ENCODE results near the gene INHBA. TPM values are rescaled to one million over a fixed set of nuclear protein-coding genes. Genes with fewer than 3 reads are reported as not detected.
A peak's percentile ranks its signal among the peaks of the same experiment; 100 is the strongest.

INHBA gene
- total RNA-seq, result 1 to 10 TPM; 1.1 to 1.2 TPM

- H3K27me3 Mint-ChIP-seq, result peaks cover 23 to 47% of the 10 kb centered on the region in 2 donors
- H3K27ac Mint-ChIP-seq, result peak within 1 kb of the TSS in 1 of 2 donors; percentile 48
- H3K9me3 Mint-ChIP-seq, result no peaks in the 10 kb centered on the region
- H3K4me1 Mint-ChIP-seq (ENCODE audit: low read depth in 2 of 2), result peaks cover 27 to 46% of the 10 kb centered on the region in 2 donors
- peak within 1 kb of the TSS; percentile 55 for H3K4me3 Mint-ChIP-seq
- H3K36me3 Mint-ChIP-seq, result no peaks in the 10 kb centered on the region
- no peak for DNase-seq (ENCODE audit: low spot score)
- ATAC-seq, result no peak
These were observed at the start of gene INHBA for GRCh38 chr7:41702635-41703371. INHBA (minus strand) TSS chr7:41703090; CDS start chr7:41700374, 2,716 bp downstream.

DNA sequence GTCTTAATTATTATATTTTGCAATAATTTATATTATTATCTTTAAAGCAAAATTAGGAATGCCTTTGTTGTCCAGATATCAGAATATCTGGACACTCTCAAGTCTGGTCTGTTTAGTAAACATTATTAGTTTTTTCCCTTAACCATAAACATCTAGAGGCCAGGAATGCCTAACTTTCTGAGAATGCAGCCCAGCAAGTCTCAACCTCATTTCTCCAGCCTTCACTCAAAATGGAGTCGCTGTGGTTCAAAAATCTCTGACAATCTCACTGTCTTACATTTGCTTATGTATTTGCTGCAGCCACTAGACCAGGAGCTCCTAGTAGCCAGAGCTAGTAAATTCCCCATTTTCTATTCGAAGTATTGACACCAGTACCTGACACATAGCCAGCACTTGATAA lies 49.7 kb upstream of the INHBA start:
- Mint-ChIP-seq H3K36me3 (peaks cover 8% of the 10 kb centered on the region), H3K27me3 (peaks cover 0 to 8% of the 10 kb centered on the region in 2 donors), H3K4me3 (no peak overlapping the region), H3K27ac (no peak overlapping the region), H3K9me3 (peaks cover 14% of the 10 kb centered on the region), H3K4me1 (ENCODE audit: low read depth in 2 of 2) (no peaks in the 10 kb centered on the region)
- ATAC-seq (no peak), DNase-seq (ENCODE audit: low spot score) (no peak)

DNA sequence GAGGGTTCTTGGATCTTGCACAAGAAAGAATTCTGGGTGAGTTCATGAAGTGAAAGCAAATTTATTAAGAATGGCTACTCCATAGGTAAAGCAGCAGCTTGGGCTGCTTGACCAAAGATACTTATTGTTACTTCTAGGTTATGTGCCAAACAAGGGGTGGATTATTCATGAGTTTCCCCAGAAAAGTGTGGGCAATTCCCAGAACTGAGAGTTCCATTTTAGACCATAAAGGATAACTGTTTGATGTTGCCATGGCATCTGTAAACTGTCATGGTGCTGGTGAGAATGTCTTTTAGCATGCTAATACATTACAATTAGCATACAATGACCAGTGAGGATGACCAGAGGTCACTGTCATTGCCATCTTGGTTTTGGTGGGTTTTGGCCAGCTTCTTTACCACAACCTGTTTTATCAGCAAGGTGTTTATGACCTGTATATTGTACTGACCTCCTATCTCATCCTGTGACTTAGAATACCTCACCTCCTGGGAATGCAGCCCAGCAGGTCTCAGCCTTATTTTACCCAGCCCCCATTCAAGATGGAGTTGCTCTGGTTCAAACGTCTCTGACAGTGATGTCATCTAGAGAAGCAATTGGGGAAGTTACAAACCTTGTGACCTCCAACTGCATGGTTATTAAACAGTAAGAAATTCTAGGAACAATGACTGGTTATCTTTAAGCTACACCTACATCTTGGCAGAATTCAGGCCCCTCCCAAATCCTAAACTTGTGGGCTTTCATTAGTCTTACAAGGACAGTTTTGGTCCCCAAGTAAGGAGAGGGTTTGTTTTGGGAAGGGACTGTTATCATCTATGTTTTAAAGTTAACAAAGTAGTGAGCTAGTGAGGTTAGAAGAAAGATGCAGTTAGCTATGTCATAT lies 48.0 kb upstream of the INHBA start:
- ATAC-seq, result no peak
- H3K9me3 Mint-ChIP-seq, result peaks cover 14% of the 10 kb centered on the region
- H3K36me3 Mint-ChIP-seq, result peaks cover 4% of the 10 kb centered on the region
- no peak overlapping the region for H3K4me3 Mint-ChIP-seq
- H3K4me1 Mint-ChIP-seq (ENCODE audit: low read depth in 2 of 2), result no peaks in the 10 kb centered on the region
- DNase-seq (ENCODE audit: low spot score), result no peak
- peaks cover 0 to 8% of the 10 kb centered on the region in 2 donors for H3K27me3 Mint-ChIP-seq
- H3K27ac Mint-ChIP-seq, result no peak overlapping the region

DNA sequence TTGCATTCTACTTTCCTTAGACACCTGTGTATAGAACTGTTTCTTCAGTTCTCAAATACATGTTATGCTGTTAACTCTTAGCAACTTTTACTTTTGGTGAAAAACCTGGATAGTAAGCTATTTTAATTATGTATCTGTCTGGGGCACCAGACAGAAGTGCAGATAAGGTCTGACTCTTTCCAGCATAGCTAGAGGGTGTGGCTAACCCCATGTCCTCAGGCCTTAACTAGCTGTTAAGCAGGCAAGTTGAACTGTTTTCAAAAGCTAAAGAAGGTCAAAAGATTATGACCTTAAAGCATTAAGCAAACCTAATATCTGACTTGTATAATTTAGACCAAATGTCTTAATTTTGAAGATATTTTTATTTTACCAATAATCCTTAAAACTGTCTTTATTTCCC lies 45.1 kb upstream of the INHBA start:
- DNase-seq (ENCODE audit: low spot score) (no peak), ATAC-seq (no peak)
- Mint-ChIP-seq H3K27ac (no peak overlapping the region), H3K9me3 (peaks cover 17% of the 10 kb centered on the region), H3K27me3 (peaks cover 0 to 6% of the 10 kb centered on the region in 2 donors), H3K36me3 (peaks cover 1% of the 10 kb centered on the region), H3K4me3 (no peak overlapping the region), H3K4me1 (ENCODE audit: low read depth in 2 of 2) (no peaks in the 10 kb centered on the region)

DNA sequence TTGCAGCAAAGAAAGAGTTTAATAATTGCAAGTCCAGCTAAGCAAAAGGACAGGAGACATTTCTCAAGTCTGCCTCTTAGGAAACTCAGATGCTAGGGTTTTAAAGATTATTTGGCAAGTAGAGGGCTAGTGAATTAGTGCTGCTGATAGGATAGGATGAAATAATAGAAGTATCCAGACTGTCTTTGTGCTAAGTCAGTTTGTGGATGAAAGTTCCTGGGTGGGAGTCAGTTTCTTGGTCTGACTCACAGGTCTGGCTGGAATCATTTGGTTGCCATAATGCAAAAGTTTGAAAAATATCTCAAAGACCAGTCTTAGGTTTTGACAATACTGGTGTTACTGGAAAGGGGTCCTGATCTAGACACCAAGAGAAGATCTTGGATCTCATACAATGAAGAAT lies 42.6 kb upstream of the INHBA start:
- Mint-ChIP-seq H3K36me3 (peaks cover 14% of the 10 kb centered on the region), H3K4me1 (ENCODE audit: low read depth in 2 of 2) (no peaks in the 10 kb centered on the region), H3K9me3 (peaks cover 29% of the 10 kb centered on the region), H3K4me3 (no peak overlapping the region), H3K27ac (no peak overlapping the region), H3K27me3 (peaks cover 0 to 2% of the 10 kb centered on the region in 2 donors)
- ATAC-seq, result no peak
- DNase-seq (ENCODE audit: low spot score), result no peak

DNA sequence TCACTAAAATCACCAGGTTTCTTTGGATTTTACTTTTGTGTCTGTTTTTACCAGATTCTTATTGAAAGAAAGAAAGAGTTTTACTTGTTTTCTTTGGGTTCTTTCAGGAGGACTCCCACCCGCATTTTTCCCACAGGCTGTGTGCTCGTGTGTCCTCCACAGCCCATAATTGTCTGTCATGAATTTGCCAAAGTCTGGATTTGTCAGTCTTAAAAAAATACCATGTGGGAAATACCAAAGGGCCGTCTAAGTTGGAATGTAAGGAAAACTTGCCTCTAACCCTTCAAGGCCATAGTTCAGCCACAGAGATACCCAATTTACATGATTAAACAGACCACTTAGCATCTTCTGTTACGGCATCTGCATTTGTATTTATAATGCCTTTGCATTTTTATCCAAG lies 41.3 kb upstream of the INHBA start:
- no peak for ATAC-seq
- H3K4me1 Mint-ChIP-seq (ENCODE audit: low read depth in 2 of 2), result no peaks in the 10 kb centered on the region
- H3K4me3 Mint-ChIP-seq, result no peak overlapping the region
- DNase-seq (ENCODE audit: low spot score), result no peak
- peaks cover 0 to 4% of the 10 kb centered on the region in 2 donors for H3K27me3 Mint-ChIP-seq
- H3K9me3 Mint-ChIP-seq, result peaks cover 31% of the 10 kb centered on the region
- no peak overlapping the region for H3K27ac Mint-ChIP-seq
- H3K36me3 Mint-ChIP-seq, result peaks cover 14% of the 10 kb centered on the region

- Mint-ChIP-seq H3K4me3 (no peak overlapping the region), H3K27ac (no peak overlapping the region), H3K4me1 (ENCODE audit: low read depth in 2 of 2) (no peaks in the 10 kb centered on the region), H3K9me3 (peaks cover 24% of the 10 kb centered on the region), H3K27me3 (peaks cover 0 to 2% of the 10 kb centered on the region in 2 donors), H3K36me3 (peaks cover 14% of the 10 kb centered on the region)
- no peak for DNase-seq (ENCODE audit: low spot score)
- no peak for ATAC-seq
These were observed 39.6 kb upstream of the INHBA start for GRCh38 chr7:41742401-41743020.

DNA sequence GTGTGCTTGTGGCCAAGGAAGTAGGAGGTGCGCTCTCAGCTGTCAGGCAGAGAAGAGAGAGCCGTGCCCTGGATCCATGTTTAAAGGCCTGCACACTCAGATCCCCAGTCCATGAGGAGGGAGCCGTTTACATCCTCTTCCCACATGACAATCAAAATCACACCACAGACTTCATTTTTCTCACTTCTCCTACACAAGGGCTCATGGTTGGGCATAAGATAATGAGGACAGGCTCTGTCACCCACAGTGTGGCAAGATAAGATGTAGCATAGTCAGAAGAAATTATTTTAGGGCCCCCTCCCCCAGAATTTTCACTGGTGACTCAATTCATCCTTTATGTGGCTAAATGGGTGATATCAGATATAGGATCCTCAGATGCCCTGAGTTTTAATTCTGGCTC lies 35.9 kb upstream of the INHBA start:
- Mint-ChIP-seq H3K9me3 (peaks cover 27% of the 10 kb centered on the region), H3K4me1 (ENCODE audit: low read depth in 2 of 2) (peaks cover 12 to 16% of the 10 kb centered on the region in 2 donors), H3K27me3 (peaks cover 6 to 19% of the 10 kb centered on the region in 2 donors), H3K36me3 (peaks cover 27% of the 10 kb centered on the region), H3K27ac (no peak overlapping the region), H3K4me3 (no peak overlapping the region)
- ATAC-seq (no peak), DNase-seq (ENCODE audit: low spot score) (no peak)

GRCh38 chr7:41738336-41738735 lies 35.4 kb upstream of the INHBA start:
- Mint-ChIP-seq H3K27ac (no peak overlapping the region), H3K9me3 (peaks cover 28% of the 10 kb centered on the region), H3K4me1 (ENCODE audit: low read depth in 2 of 2) (peaks cover 17 to 20% of the 10 kb centered on the region in 2 donors), H3K27me3 (peaks cover 7 to 23% of the 10 kb centered on the region in 2 donors), H3K4me3 (no peak overlapping the region), H3K36me3 (peaks cover 31% of the 10 kb centered on the region)
- ATAC-seq, result no peak
- no peak for DNase-seq (ENCODE audit: low spot score)

DNA sequence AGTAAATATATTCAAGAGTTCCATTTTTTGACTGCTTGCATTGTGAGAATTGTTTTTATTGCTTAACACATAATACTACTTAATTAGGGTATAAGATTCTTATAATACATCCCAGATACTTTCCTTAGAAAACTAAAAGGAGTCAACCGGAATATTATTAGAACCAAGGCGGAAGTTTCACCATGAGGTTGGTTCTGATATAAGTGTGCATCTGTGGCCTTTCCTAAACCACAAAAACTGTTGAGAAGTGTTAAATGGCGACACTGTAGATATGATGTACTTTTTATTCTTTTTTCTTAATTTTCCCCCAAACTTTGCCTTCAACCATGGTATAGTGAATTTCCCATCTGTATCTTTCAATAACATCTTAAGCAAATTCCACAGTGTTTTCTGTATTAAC lies 32.3 kb upstream of the INHBA start:
- no peak for ATAC-seq
- Mint-ChIP-seq H3K4me3 (peak overlapping the region; percentile 7), H3K4me1 (ENCODE audit: low read depth in 2 of 2) (peaks cover 30 to 33% of the 10 kb centered on the region in 2 donors), H3K27me3 (peaks cover 8 to 30% of the 10 kb centered on the region in 2 donors), H3K36me3 (peaks cover 24% of the 10 kb centered on the region), H3K9me3 (peaks cover 23% of the 10 kb centered on the region), H3K27ac (peak overlapping the region in 1 of 2 donors; percentile 67)
- no peak for DNase-seq (ENCODE audit: low spot score)

DNA sequence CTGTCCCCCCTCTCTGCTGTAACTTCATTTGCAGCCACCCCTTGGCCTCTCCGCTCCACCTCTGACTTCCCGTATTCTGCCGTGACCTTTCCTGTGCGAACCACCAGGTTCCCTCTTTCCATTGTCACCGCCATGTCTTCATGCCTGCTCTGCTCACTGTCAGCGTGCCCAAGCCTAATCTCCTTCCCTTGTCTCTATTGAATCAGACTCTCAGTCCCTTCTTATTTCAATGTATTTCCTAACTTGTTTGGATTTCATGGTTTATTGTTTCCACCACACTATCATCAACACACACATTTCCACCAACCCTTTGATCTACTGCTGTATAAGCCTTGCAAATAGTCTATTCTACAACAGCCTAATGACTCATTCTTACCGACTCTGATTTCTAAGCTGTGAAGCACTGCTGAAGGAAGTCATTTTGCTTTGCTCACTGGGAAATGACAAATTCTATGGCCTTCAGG lies 30.0 kb upstream of the INHBA start:
- Mint-ChIP-seq H3K4me3 (peak overlapping the region; percentile 78), H3K27ac (peak overlapping the region; percentile 45 to 59), H3K36me3 (peaks cover 24% of the 10 kb centered on the region), H3K4me1 (ENCODE audit: low read depth in 2 of 2) (peaks cover 30 to 33% of the 10 kb centered on the region in 2 donors), H3K27me3 (peaks cover 9 to 30% of the 10 kb centered on the region in 2 donors), H3K9me3 (peaks cover 24% of the 10 kb centered on the region)
- ATAC-seq, result peak in 1 of 2 donors; percentile 24
- DNase-seq (ENCODE audit: low spot score), result no peak

DNA sequence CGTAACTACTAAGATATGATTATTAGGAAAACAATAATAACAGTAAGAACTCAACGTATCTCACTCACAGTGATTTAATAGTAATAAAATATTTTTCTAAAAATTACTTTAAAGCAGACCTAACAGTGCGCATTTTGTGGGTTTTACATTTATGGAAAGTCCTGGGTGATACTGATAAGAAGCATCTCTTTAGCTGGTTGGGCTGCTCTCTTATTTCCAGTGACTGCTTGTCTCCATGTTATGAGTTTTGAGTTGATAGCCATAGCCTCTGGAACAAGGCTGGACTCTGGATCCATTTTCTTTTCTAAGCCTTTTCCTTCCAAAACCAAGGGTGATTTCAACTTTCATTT lies 29.5 kb upstream of the INHBA start:
- peaks cover 9 to 30% of the 10 kb centered on the region in 2 donors for H3K27me3 Mint-ChIP-seq
- H3K4me3 Mint-ChIP-seq, result peak overlapping the region; percentile 78
- H3K36me3 Mint-ChIP-seq, result peaks cover 24% of the 10 kb centered on the region
- DNase-seq (ENCODE audit: low spot score), result no peak
- H3K27ac Mint-ChIP-seq, result peak overlapping the region; percentile 45 to 59
- H3K4me1 Mint-ChIP-seq (ENCODE audit: low read depth in 2 of 2), result peaks cover 30 to 33% of the 10 kb centered on the region in 2 donors
- no peak for ATAC-seq
- H3K9me3 Mint-ChIP-seq, result peaks cover 24% of the 10 kb centered on the region

DNA sequence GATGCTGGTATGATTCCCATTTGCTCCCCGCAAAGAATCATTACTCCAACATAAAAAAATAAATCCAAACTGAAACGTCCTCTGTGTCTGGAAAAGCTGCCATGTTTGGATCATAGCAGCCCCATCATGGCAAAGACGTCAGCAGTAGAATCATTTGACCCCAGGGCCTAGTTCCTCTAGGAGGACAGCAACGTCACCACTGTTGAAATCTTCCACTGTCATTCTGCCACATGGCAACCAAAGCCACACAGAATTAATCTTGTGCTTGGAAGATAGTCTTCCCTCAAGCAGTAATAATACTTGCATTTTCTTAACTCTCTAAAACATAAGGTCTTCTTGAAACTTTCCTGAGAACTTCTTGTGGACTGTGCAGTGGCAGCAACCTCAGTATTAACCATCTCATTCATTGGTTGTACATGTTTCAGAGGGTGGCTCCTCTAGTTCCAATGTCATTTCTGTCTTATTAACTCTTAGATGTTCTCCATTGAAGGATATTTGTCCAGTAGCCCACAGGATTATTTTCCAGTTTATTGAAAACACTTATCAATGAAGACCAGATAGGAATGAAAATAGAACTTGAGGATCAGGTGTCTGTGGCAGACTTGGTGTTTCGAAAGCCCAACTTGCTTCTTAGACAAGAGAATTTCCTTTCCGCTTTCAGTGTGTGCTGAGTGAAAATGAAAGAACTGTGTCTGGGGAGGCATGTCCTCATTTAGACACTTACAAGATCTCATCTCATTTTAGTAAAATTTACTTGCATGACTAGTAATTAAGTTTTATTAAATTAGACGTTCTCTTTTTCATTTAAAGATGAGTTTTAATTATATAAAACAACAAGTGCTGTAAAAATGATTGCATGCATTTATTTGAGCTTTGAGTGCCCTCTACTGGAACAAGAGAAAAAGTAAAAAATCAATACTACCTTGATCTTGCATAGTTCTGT lies 28.9 kb upstream of the INHBA start:
- Mint-ChIP-seq H3K27me3 (peaks cover 9 to 29% of the 10 kb centered on the region in 2 donors), H3K36me3 (peaks cover 24% of the 10 kb centered on the region), H3K4me1 (ENCODE audit: low read depth in 2 of 2) (peaks cover 30 to 33% of the 10 kb centered on the region in 2 donors), H3K4me3 (no peak overlapping the region), H3K9me3 (peaks cover 24% of the 10 kb centered on the region), H3K27ac (peak overlapping the region in 1 of 2 donors; percentile 68)
- no peak for DNase-seq (ENCODE audit: low spot score)
- ATAC-seq, result peak; percentile 66 to 82

Measured in natural killer cell treated with Interleukin-12 subunit alpha and Interleukin-12 subunit beta and Interleukin-15 and Interleukin-18, amount 100 ng/mL, for 72 hours (primary cell).